Panc1 (cell line): ENCODE measurements around the gene CHSY1. TPM values are rescaled to one million over a fixed set of nuclear protein-coding genes. Genes with fewer than 3 reads are reported as not detected.

Experiments used
- ATAC-seq: fragments of 200-7000 bp; cut with Tn5 transposase; 2 replicates; pipeline ENCODE4 v1.9.1; 2020; ENCODE audit warnings: mild to moderate bottlenecking, moderate library complexity
- BruUV-seq: library from RNA; stranded (reverse); fragments of 400-500 nt; replicated peaks from 2 replicates; lab custom pipeline; 2021; lab: Mats Ljungman, UMichigan
- CTCF ChIA-PET: fragments of 300-600 bp; sonication (Branson Sonifier 250); formaldehyde crosslinking; loops from one replicate; lab custom pipeline; 2022; ENCODE audit warnings: antibody characterized with exemption; lab: Charles Lee
- POLR2A ChIA-PET: fragments of 300-600 bp; sonication (Branson Sonifier 250); formaldehyde crosslinking; loops from one replicate; lab custom pipeline; 2022; ENCODE audit warnings: antibody characterized with exemption; lab: Charles Lee
- DNase-seq: peaks from one replicate; pipeline ENCODE4 v3.0.0-alpha.2; 2010; ENCODE audit warnings: low read depth, low spot score
- H3K27ac ChIP-seq: 2 replicates; pipeline ENCODE4 v1.5.1; 2011; ENCODE audit warnings: mild to moderate bottlenecking, low read length, inconsistent platforms
- H3K27me3 ChIP-seq: fragments of 200-500 bp; sonication (Bioruptor generic); 2 replicates; pipeline ENCODE4 v1.6.0; 2014; ENCODE audit warnings: low read length, inconsistent platforms; ENCODE audit not compliant: control insufficient read depth, insufficient read depth
- H3K36me3 ChIP-seq: fragments of 200-500 bp; sonication (Bioruptor generic); 2 replicates; pipeline ENCODE4 v1.5.1; 2014; ENCODE audit warnings: inconsistent platforms, mild to moderate bottlenecking, low read length, moderate library complexity; ENCODE audit not compliant: control insufficient read depth, insufficient read depth
- H3K4me1 ChIP-seq: 2 replicates; pipeline ENCODE4 v1.5.1; 2011; ENCODE audit warnings: inconsistent platforms, mild to moderate bottlenecking, low read length, moderate library complexity; ENCODE audit not compliant: control insufficient read depth, insufficient read depth
- H3K4me3 ChIP-seq, 2 experiments: 2 replicates each; pipeline ENCODE4 v1.5.1; 2011 to 2012; ENCODE audit warnings: low read depth in 2 of 2, low read length in 2 of 2, mild to moderate bottlenecking in 2 of 2, inconsistent platforms in 1 of 2, moderate library complexity in 1 of 2
- H3K9me3 ChIP-seq: fragments of 200-500 bp; sonication (Bioruptor generic); 2 replicates; pipeline ENCODE4 v1.5.1; 2014; ENCODE audit warnings: low read depth, mild to moderate bottlenecking, inconsistent platforms, low read length, moderate library complexity; ENCODE audit not compliant: control insufficient read depth, insufficient read depth
- CTCF ChIP-seq: fragments of 450-650 bp; IDR thresholded peaks from 2 replicates; pipeline ENCODE4 v1.5.1; 2017; ENCODE audit warnings: mild to moderate bottlenecking
- POLR2AphosphoS5 ChIP-seq: IDR thresholded peaks from 2 replicates; pipeline ENCODE4 v1.6.1; 2012; ENCODE audit warnings: mild to moderate bottlenecking, low read depth, low read length, moderate library complexity
- REST ChIP-seq, 2 experiments: IDR thresholded peaks; 2 replicates each; pipeline ENCODE4 v1.6.1; 2011 to 2012; ENCODE audit warnings: low read depth in 2 of 2, control low read depth in 1 of 2, low read length in 1 of 2, mild to moderate bottlenecking in 1 of 2, moderate library complexity in 1 of 2; ENCODE audit not compliant: insufficient read depth in 1 of 2
- SIN3A ChIP-seq: IDR thresholded peaks from 2 replicates; pipeline ENCODE4 v1.6.1; 2012; ENCODE audit warnings: low read depth, mild to moderate bottlenecking, low read length, moderate library complexity, borderline replicate concordance; ENCODE audit not compliant: insufficient read depth
- TCF7L2 ChIP-seq: IDR thresholded peaks from 2 replicates; pipeline ENCODE4 v1.6.1; 2011; ENCODE audit warnings: mild to moderate bottlenecking, low read depth, low read length, inconsistent platforms
- in situ Hi-C: cut with HindIII; loops from 2 replicates; pipeline ENCODE4 v1.10.0; 2016; ENCODE audit warnings: low sequenced_read_pairs, low pct_unique_long_range_greater_than_20kb
- intact Hi-C: fragments of 100-400 bp; cut with micrococcal nuclease; formaldehyde crosslinking; loops from one replicate; pipeline ENCODE4 v1.10.0; 2022; ENCODE audit not compliant: unreplicated experiment
- total RNA-seq: library from RNA; stranded (reverse); gene quantifications from one replicate; pipeline ENCODE4 v1.2.1, GENCODE V29; 2021; ENCODE audit not compliant: unreplicated experiment

Gene CHSY1
- total RNA-seq, 1 experiment from 2014 or later = 50.8 TPM

GRCh38 chr15:101203029-101203573, 48.7 kb downstream of the CHSY1 start:
- H3K27ac ChIP-seq = peak overlapping the region; percentile 39; the same call in 1 of the 2 replicates
- ATAC-seq (no peak), DNase-seq (no peak)
- no TSS peak for BruUV-seq
- TF ChIP-seq CTCF (no peak), SIN3A (no peak), POLR2AphosphoS5 (no peak), TCF7L2 (no peak), REST (IDR thresholded peaks at IDR 0.05; ENCODE audit: insufficient read depth in 1 of 2, low read depth in 2 of 2, low read length in 1 of 2) (no peak)
- H3K27me3 ChIP-seq = no peaks in the 10 kb centered on the region
- H3K4me3 ChIP-seq = no peak overlapping the region
- intact Hi-C loops = no loop called here
- in situ Hi-C loops = no loop called here
- H3K9me3 ChIP-seq = no peaks in the 10 kb centered on the region
- ChIA-PET POLR2A (no interaction called here), CTCF (no interaction called here)
- H3K36me3 ChIP-seq = no peaks in the 10 kb centered on the region
- peaks cover 76% of the 10 kb centered on the region for H3K4me1 ChIP-seq

GRCh38 chr15:101201411-101202174, 50.3 kb downstream of the CHSY1 start:
- TF ChIP-seq SIN3A (no peak), REST (IDR thresholded peaks at IDR 0.05; ENCODE audit: insufficient read depth in 1 of 2, low read depth in 2 of 2, low read length in 1 of 2) (no peak), CTCF (no peak), TCF7L2 (0 out of 2 replicates have a peak, but pooled peaks have one; percentile 27), POLR2AphosphoS5 (peak; percentile 49; the same call in 1 of the 2 replicates)
- CTCF ChIA-PET = no interaction called here
- H3K27ac ChIP-seq = peak overlapping the region; percentile 80
- no peaks in the 10 kb centered on the region for H3K27me3 ChIP-seq
- H3K4me3 ChIP-seq = peak overlapping the region in 1 of 2 experiments; percentile 15; a peak in 1 of 4 replicates
- H3K4me1 ChIP-seq = peaks cover 62% of the 10 kb centered on the region
- POLR2A ChIA-PET = interaction anchor here (0.7 kb wide), 1 partner anchor 58 kb away, joined by 3 read pairs; no protein-coding TSS in a partner anchor
- peak; percentile 72 for DNase-seq
- BruUV-seq = no TSS peak
- intact Hi-C loops = no loop called here
- in situ Hi-C loops = no loop called here
- peak; percentile 96 for ATAC-seq
- no peaks in the 10 kb centered on the region for H3K9me3 ChIP-seq
- H3K36me3 ChIP-seq = no peaks in the 10 kb centered on the region
